ENCODE results near the gene DCAF4L1.
A peak's percentile ranks its signal among the peaks of the same experiment; 100 is the strongest.

- TF ChIP-seq CTCF (IDR thresholded peaks at IDR 0.05), result peak; percentile 67
- TF ChIP-seq EZH2 (IDR thresholded peaks at IDR 0.05; ENCODE audit: borderline replicate concordance, insufficient read depth, low read depth, low read length, poor library complexity, severe bottlenecking), result no peak
Measured at GRCh38 chr4:41957634-41958033, 23.9 kb upstream of the DCAF4L1 start.
